ENCODE data around the gene GNAS-AS1. TPM values are rescaled to one million over a fixed set of nuclear protein-coding genes. Genes with fewer than 3 reads are reported as not detected.

GNAS-AS1 gene
- total RNA-seq, 1 donor from 2014 or later: 1.1 TPM

- TF ChIP-seq CTCF (IDR thresholded peaks at IDR 0.05): no peak
- intact Hi-C loops (cut with DNase I): no loop called here
- Histone ChIP-seq H3K4me3 (no peak overlapping the region), H3K4me1 (no peaks in the 10 kb centered on the region), H3K36me3 (no peaks in the 10 kb centered on the region), H3K27me3 (peaks cover 7% of the 10 kb centered on the region), H3K27ac (no peak overlapping the region), H3K9me3 (no peaks in the 10 kb centered on the region)
- ATAC-seq (no peak), DNase-seq (no peak)
Observed at GRCh38 chr20:58867211-58867610, 16.5 kb upstream of the GNAS-AS1 start.

- Histone ChIP-seq H3K36me3 (no peaks in the 10 kb centered on the region), H3K4me1 (no peaks in the 10 kb centered on the region), H3K27me3 (peaks cover 13% of the 10 kb centered on the region), H3K27ac (no peak overlapping the region), H3K4me3 (no peak overlapping the region), H3K9me3 (no peaks in the 10 kb centered on the region)
- no peak for TF ChIP-seq CTCF (IDR thresholded peaks at IDR 0.05)
- DNase-seq (no peak), ATAC-seq (no peak)
- intact Hi-C loops (cut with DNase I): no loop called here
Observed at GRCh38 chr20:58865843-58866242, 15.1 kb upstream of the GNAS-AS1 start.

GRCh38 chr20:58864346-58864745 lies 13.6 kb upstream of the GNAS-AS1 start:
- TF ChIP-seq CTCF (IDR thresholded peaks at IDR 0.05): no peak
- intact Hi-C loops (cut with DNase I): no loop called here

GRCh38 chr20:58863044-58863790 lies 12.5 kb upstream of the GNAS-AS1 start:
- no peak for ATAC-seq
- H3K4me1 ChIP-seq: no peaks in the 10 kb centered on the region
- intact Hi-C loops (cut with DNase I): no loop called here

More at GRCh38 chr20:58864346-58864745, 13.6 kb upstream of the GNAS-AS1 start:
- Histone ChIP-seq H3K36me3 (no peaks in the 10 kb centered on the region), H3K4me3 (no peak overlapping the region), H3K27ac (no peak overlapping the region), H3K4me1 (no peaks in the 10 kb centered on the region), H3K27me3 (peaks cover 22% of the 10 kb centered on the region), H3K9me3 (no peaks in the 10 kb centered on the region)
- DNase-seq (no peak), ATAC-seq (no peak)

GRCh38 chr20:58855506-58856389 lies 5.0 kb upstream of the GNAS-AS1 start:
- Histone ChIP-seq H3K36me3 (no peaks in the 10 kb centered on the region), H3K27ac (no peak overlapping the region), H3K27me3 (peaks cover 81% of the 10 kb centered on the region), H3K4me1 (peaks cover 3% of the 10 kb centered on the region), H3K4me3 (no peak overlapping the region), H3K9me3 (no peaks in the 10 kb centered on the region)
- intact Hi-C loops (cut with DNase I): no loop called here
- ATAC-seq: no peak
- DNase-seq: no peak
- no peak for TF ChIP-seq CTCF (IDR thresholded peaks at IDR 0.05)

More at GRCh38 chr20:58863044-58863790, 12.5 kb upstream of the GNAS-AS1 start:
- H3K27me3 ChIP-seq: peaks cover 30% of the 10 kb centered on the region
- TF ChIP-seq CTCF (IDR thresholded peaks at IDR 0.05): no peak
- no peak overlapping the region for H3K4me3 ChIP-seq
- H3K36me3 ChIP-seq: no peaks in the 10 kb centered on the region
- DNase-seq: no peak
- no peaks in the 10 kb centered on the region for H3K9me3 ChIP-seq
- no peak overlapping the region for H3K27ac ChIP-seq
